ENCODE data around the gene LCK. TPM values are rescaled to one million over a fixed set of nuclear protein-coding genes. Genes with fewer than 3 reads are reported as not detected.

Gene LCK
- total and polyA plus RNA-seq, 9 of the 15 experiments (the other 6 are each of a cell fraction or from before 2014, with no cell fraction given): 0.04 to 0.47 (median 0.13) TPM; not detected in 6

DNA sequence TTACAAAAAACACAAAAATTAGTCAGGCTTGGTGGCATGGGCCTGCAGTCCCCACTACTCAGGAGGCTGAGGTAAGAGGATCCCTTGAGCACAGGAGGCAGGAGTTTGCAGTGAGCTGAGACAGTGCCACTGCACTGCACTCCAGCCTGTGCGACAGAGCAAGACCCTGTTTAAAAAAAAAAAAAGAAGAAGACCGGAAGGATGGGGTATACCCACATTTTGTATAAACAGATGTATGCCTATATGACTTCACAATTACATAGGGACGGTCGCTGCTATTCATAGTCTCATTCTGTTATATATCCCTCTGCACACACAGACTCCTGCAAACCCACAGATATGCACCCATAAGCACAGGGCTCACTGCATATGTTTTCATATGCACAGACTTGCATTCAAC lies 12.7 kb downstream of the LCK start:
- no peak for FAIRE-seq
- H3K27ac ChIP-seq (ENCODE audit: extremely low read depth, low read depth, low read length): no peak overlapping the region

More for the DNA sequence above, 12.7 kb downstream of the LCK start:
- intact Hi-C loops (cut with micrococcal nuclease) (no loop called here), in situ Hi-C loops (cut with MboI) (no loop called here)
- peak; percentile 56 for ATAC-seq
- Histone ChIP-seq H3K9me3 (replicated peaks; ENCODE audit: control insufficient read depth, insufficient read depth, low read depth, low read length) (no peaks in the 10 kb centered on the region), H2AFZ (ENCODE audit: low read depth, low read length) (no peak overlapping the region), H3K27me3 (ENCODE audit: control insufficient read depth in 2 of 2, insufficient read depth in 2 of 2, low read length in 2 of 2) (no peaks in the 10 kb centered on the region), H3K9me1 (ENCODE audit: control insufficient read depth, insufficient read depth, low read length) (no peaks in the 10 kb centered on the region), H3K9ac (ENCODE audit: insufficient read depth in 1 of 2, low read depth in 2 of 2, low read length in 2 of 2) (no peak overlapping the region), H4K20me1 (replicated peaks; ENCODE audit: control insufficient read depth, insufficient read depth, low read length) (no peaks in the 10 kb centered on the region), H3K4me3 (no peak overlapping the region), H3K36me3 (ENCODE audit: control insufficient read depth, insufficient read depth, low read length) (no peaks in the 10 kb centered on the region), H3K79me2 (ENCODE audit: control insufficient read depth, insufficient read depth, low read length) (no peaks in the 10 kb centered on the region), H3K4me2 (ENCODE audit: insufficient read depth, low read length) (no peak overlapping the region), H3K4me1 (replicated peaks in 1 of 2; ENCODE audit: control insufficient read depth in 2 of 2, insufficient read depth in 2 of 2, low read length in 2 of 2) (peaks cover 0 to 9% of the 10 kb centered on the region in 2 experiments; a peak in 2 of 5 replicates)
- no peak for TF ChIP-seq ZNF699 (CRISPR knock-in tag; IDR thresholded peaks at IDR 0.05; ENCODE audit: insufficient replicate concordance)
- no peak for TF ChIP-seq SIN3B (IDR thresholded peaks at IDR 0.05; ENCODE audit: low read depth)
- TF ChIP-seq ZNF175 (CRISPR knock-in tag; IDR thresholded peaks at IDR 0.05; ENCODE audit: low read depth): no peak
- TF ChIP-seq TEAD4 (IDR thresholded peaks at IDR 0.05; ENCODE audit: low read length): no peak
- TF ChIP-seq TEAD4 (CRISPR knock-in tag; IDR thresholded peaks at IDR 0.05; ENCODE audit: borderline replicate concordance): no peak
- TF ChIP-seq, protein P1, sequence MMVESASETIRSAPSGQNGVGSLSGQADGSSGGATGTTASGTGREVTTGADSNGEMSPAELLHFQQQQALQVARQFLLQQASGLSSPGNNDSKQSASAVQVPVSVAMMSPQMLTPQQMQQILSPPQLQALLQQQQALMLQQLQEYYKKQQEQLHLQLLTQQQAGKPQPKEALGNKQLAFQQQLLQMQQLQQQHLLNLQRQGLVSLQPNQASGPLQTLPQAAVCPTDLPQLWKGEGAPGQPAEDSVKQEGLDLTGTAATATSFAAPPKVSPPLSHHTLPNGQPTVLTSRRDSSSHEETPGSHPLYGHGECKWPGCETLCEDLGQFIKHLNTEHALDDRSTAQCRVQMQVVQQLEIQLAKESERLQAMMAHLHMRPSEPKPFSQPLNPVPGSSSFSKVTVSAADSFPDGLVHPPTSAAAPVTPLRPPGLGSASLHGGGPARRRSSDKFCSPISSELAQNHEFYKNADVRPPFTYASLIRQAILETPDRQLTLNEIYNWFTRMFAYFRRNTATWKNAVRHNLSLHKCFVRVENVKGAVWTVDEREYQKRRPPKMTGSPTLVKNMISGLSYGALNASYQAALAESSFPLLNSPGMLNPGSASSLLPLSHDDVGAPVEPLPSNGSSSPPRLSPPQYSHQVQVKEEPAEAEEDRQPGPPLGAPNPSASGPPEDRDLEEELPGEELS (CRISPR knock-in tag; IDR thresholded peaks at IDR 0.05; ENCODE audit: borderline replicate concordance): no peak
- WGBS (ENCODE audit: insufficient coverage, low coverage, missing lambda C conversion rate): 41% methylated on average over 4 of the region's 4 CpGs
- no TSS peak for BruUV-seq (replicated peaks)
- ChIA-PET CTCF (ENCODE audit: low intra/inter-chr PET ratio) (no interaction called here), POLR2A (no interaction called here)
- peak in 1 of 4 experiments; percentile 5 for DNase-seq (ENCODE audit: extremely low read depth in 1 of 4, low spot score in 3 of 4)

Measured in K562 (cell line).